K562 (cell line): ENCODE results near the gene SLC25A4. TPM values are rescaled to one million over a fixed set of nuclear protein-coding genes. Genes with fewer than 3 reads are reported as not detected.

Experiments
- CBX3 ChIP-seq, 2 experiments: IDR thresholded peaks; 1 replicate in 1 of 2; 2 replicates in 1 of 2; pipeline ENCODE4 v1.6.1; 2012; ENCODE audit warnings: inconsistent platforms in 2 of 2, low read length in 2 of 2, borderline replicate concordance in 1 of 2, control low read depth in 1 of 2
- CREM ChIP-seq: IDR thresholded peaks from 2 replicates; pipeline ENCODE4 v1.6.1; 2014; ENCODE audit warnings: antibody characterized with exemption, low read depth
- CTCF ChIP-seq, 3 experiments: IDR thresholded peaks in 2 of 3; conservative IDR thresholded peaks in 1 of 3; 2 replicates each; pipeline ENCODE4 v1.5.1; 2011 to 2012; ENCODE audit warnings: low read length in 3 of 3, mild to moderate bottlenecking in 3 of 3, control low read depth in 2 of 3, improper control_type of control experiment in 1 of 3, inconsistent platforms in 1 of 3, low read depth in 1 of 3, mixed read lengths in 1 of 3, moderate library complexity in 1 of 3; ENCODE audit not compliant: insufficient read depth in 2 of 3
- EP300 ChIP-seq: IDR thresholded peaks from 2 replicates; pipeline ENCODE4 v1.6.1; 2012; ENCODE audit warnings: low read length, improper control_type of control experiment
- EP400 ChIP-seq: fragments of 450-650 bp; IDR thresholded peaks from 2 replicates; pipeline ENCODE4 v1.6.1; 2017; ENCODE audit warnings: antibody characterized with exemption, mild to moderate bottlenecking, moderate library complexity
- ETV1 ChIP-seq: fragments of 450-650 bp; conservative IDR thresholded peaks from 2 replicates; pipeline ENCODE4 v1.6.1; 2016; ENCODE audit warnings: missing genetic modification characterization, control low read depth, low read depth, missing compliant biosample characterization
- FOXK2 ChIP-seq, 2 experiments: fragments of 450-650 bp; IDR thresholded peaks in 1 of 2; conservative IDR thresholded peaks in 1 of 2; 2 replicates each; pipeline ENCODE4 v1.6.1; 2016; ENCODE audit warnings: low read depth in 2 of 2, mild to moderate bottlenecking in 1 of 2
- FOXM1 ChIP-seq, 2 experiments: fragments of 450-650 bp in 1 of 2; sonication (generic) in 1 of 2; formaldehyde crosslinking in 1 of 2; IDR thresholded peaks; 2 replicates each; pipeline versions ENCODE4 v1.6.1 to v1.9.0; 2017 to 2022; ENCODE audit warnings: low read depth in 2 of 2, mild to moderate bottlenecking in 2 of 2, missing genetic modification reagents in 1 of 2, moderate library complexity in 1 of 2
- GTF2B ChIP-seq: IDR thresholded peaks from 2 replicates; pipeline ENCODE4 v1.6.1; 2011; ENCODE audit not compliant: insufficient read length; ENCODE audit errors: extremely low read depth
- GTF2E2 ChIP-seq: fragments of 200-800 bp; sonication (Bioruptor generic); IDR thresholded peaks from 2 replicates; pipeline ENCODE4 v1.6.1; 2016; ENCODE audit warnings: missing genetic modification characterization, missing compliant biosample characterization
- KDM1A ChIP-seq, 2 experiments: fragments of 450-650 bp; IDR thresholded peaks; 2 replicates each; pipeline ENCODE4 v1.6.1; 2016; ENCODE audit warnings: mild to moderate bottlenecking in 2 of 2
- NFATC3 ChIP-seq: fragments of 450-650 bp; IDR thresholded peaks from 2 replicates; pipeline ENCODE4 v1.6.1; 2017; ENCODE audit warnings: mild to moderate bottlenecking
- NFIC ChIP-seq: fragments of 450-650 bp; IDR thresholded peaks from 2 replicates; pipeline ENCODE4 v1.6.1; 2017; ENCODE audit warnings: mild to moderate bottlenecking, inconsistent platforms
- SAP30 ChIP-seq: fragments of 200-600 bp; sonication (generic); IDR thresholded peaks from 2 replicates; pipeline ENCODE4 v1.6.1; 2012; ENCODE audit warnings: borderline replicate concordance, low read depth, mild to moderate bottlenecking, moderate library complexity, low read length, control low read depth, inconsistent platforms; ENCODE audit not compliant: insufficient read depth, poor library complexity, severe bottlenecking
- TAF15 ChIP-seq: fragments of 200-400 bp; formaldehyde crosslinking; IDR thresholded peaks from 2 replicates; pipeline ENCODE4 v1.6.1; 2017; ENCODE audit warnings: mild to moderate bottlenecking, low read depth, low read length, moderate library complexity
- ZNF24 ChIP-seq: fragments of 450-650 bp; IDR thresholded peaks from 2 replicates; pipeline ENCODE4 v1.6.1; 2016
- ZNF707 ChIP-seq: fragments of 250-450 bp; sonication (Bioruptor Pico); conservative IDR thresholded peaks from 2 replicates; pipeline ENCODE4 v1.8.0; 2022; ENCODE audit warnings: inconsistent platforms, mild to moderate bottlenecking, moderate library complexity
- polyA plus RNA-seq, 8 experiments: library from polyadenylated mRNA; depleted of rRNA in 4 of 8; stranded (reverse) in 5 of 8; unstranded in 3 of 8; fragments of >200 nt; fragmentation: Nextera tagmentation in 2 of 8; fragmentation: Illumina TruSeq in 1 of 8; extraction: Ambion mirVana in 2 of 8; extraction: Trizol in 1 of 8; gene quantifications; 2 replicates each; pipeline versions ENCODE4 v1.2.1 to v1.2.3, GENCODE V29; 2011 to 2014; ENCODE audit warnings: inconsistent platforms in 1 of 8, missing spikeins in 1 of 8
- total RNA-seq, 7 experiments: library from RNA; depleted of rRNA in 6 of 7; stranded (reverse); fragments of >200 nt in 6 of 7; fragmentation: Illumina TruSeq in 2 of 7; extraction: Trizol in 2 of 7; gene quantifications; 2 replicates each; pipeline versions ENCODE4 v1.2.1 to v1.2.3, GENCODE V29; 2011 to 2021; ENCODE audit warnings: low replicate concordance in 1 of 7
- TF ChIP-seq, protein P1 (sequence below): fragments of 250-450 bp; sonication (Bioruptor Pico); IDR thresholded peaks from 2 replicates; pipeline ENCODE4 v1.8.0; 2021; ENCODE audit warnings: moderate library complexity, mild to moderate bottlenecking, inconsistent platforms

Gene SLC25A4
- total and polyA plus RNA-seq, 9 of the 15 experiments (the other 6 are each of a cell fraction or from before 2014, with no cell fraction given), result 8.3 to 28.6 (median 19.5) TPM

DNA sequence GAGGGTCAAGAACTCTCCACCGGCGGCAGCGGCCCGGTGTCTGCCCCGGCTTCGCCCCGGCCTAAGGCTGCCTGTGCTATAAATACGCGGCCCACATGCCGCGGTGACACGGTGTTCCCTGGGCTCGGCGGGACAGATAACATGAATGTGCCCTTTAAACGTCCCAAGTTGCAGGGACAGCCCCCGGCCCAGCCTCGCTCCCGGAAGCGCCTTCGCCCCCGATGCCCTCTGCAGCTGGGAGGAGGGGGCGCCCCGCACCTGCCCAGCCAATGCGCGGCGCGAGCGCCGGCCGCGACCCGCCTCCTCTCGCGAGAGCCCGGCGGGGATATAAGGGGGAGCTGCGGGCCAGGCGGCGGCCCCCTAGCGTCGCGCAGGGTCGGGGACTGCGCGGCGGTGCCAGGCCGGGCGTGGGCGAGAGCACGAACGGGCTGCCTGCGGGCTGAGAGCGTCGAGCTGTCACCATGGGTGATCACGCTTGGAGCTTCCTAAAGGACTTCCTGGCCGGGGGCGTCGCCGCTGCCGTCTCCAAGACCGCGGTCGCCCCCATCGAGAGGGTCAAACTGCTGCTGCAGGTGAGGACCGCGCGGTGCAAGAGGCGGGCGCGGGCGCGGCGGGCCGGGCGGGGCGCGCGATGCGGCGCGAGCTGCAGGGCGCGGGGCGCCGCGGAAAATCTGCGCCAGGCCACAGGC is at the start of gene SLC25A4 (continued):
- TF ChIP-seq, protein P1, sequence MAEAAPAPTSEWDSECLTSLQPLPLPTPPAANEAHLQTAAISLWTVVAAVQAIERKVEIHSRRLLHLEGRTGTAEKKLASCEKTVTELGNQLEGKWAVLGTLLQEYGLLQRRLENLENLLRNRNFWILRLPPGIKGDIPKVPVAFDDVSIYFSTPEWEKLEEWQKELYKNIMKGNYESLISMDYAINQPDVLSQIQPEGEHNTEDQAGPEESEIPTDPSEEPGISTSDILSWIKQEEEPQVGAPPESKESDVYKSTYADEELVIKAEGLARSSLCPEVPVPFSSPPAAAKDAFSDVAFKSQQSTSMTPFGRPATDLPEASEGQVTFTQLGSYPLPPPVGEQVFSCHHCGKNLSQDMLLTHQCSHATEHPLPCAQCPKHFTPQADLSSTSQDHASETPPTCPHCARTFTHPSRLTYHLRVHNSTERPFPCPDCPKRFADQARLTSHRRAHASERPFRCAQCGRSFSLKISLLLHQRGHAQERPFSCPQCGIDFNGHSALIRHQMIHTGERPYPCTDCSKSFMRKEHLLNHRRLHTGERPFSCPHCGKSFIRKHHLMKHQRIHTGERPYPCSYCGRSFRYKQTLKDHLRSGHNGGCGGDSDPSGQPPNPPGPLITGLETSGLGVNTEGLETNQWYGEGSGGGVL (CRISPR knock-in tag), result no peak
- TF ChIP-seq TAF15 (no peak), SAP30 (peak; percentile 83), CBX3 (IDR thresholded peaks at IDR 0.05; ENCODE audit: borderline replicate concordance in 1 of 2, low read length in 2 of 2) (0 out of 3 replicates have a peak, but pooled peaks of 1 of the 2 experiments have one; percentile 15), FOXM1 (IDR thresholded peaks at IDR 0.05; ENCODE audit: low read depth) (no peak), FOXM1 (CRISPR knock-in tag; IDR thresholded peaks at IDR 0.05; ENCODE audit: low read depth) (0 out of 2 replicates have a peak, but pooled peaks have one; percentile 72), EP400 (peak; percentile 57; the same call in 1 of the 2 replicates), NFIC (peak; percentile 50), CTCF (IDR thresholded peaks at IDR 0.05 in 2 of 3, conservative IDR thresholded peaks at IDR 0.05 in 1 of 3; ENCODE audit: insufficient read depth in 2 of 3, low read depth in 1 of 3, low read length in 3 of 3) (peak; percentile 48 to 58 (median 54); a peak in 5 of 6 replicates), EP300 (no peak), GTF2B (peak; percentile 65), ZNF707 (CRISPR knock-in tag) (no peak), KDM1A (IDR thresholded peaks at IDR 0.05) (no peak; a peak in 2 of 4 replicates), GTF2E2 (tag) (no peak), NFATC3 (no peak), CREM (peak; percentile 30; the same call in 1 of the 2 replicates), ZNF24 (peak; percentile 3; the same call in 1 of the 2 replicates), ETV1 (tag) (peak; percentile 52; the same call in 1 of the 2 replicates), FOXK2 (conservative IDR thresholded peaks at IDR 0.05 in 1 of 2, IDR thresholded peaks at IDR 0.05 in 1 of 2; ENCODE audit: low read depth in 2 of 2) (no peak)
